SKM-1 treated with dmso at 0.1 percent for 144 hours (cell line): ENCODE data around the gene ARHGAP40.

Experiments used
- DNase-seq: peaks from one replicate; lab custom pipeline; 2025; ENCODE audit not compliant: unreplicated experiment; lab: John Stamatoyannopoulos, UW

Gene ARHGAP40

DNA sequence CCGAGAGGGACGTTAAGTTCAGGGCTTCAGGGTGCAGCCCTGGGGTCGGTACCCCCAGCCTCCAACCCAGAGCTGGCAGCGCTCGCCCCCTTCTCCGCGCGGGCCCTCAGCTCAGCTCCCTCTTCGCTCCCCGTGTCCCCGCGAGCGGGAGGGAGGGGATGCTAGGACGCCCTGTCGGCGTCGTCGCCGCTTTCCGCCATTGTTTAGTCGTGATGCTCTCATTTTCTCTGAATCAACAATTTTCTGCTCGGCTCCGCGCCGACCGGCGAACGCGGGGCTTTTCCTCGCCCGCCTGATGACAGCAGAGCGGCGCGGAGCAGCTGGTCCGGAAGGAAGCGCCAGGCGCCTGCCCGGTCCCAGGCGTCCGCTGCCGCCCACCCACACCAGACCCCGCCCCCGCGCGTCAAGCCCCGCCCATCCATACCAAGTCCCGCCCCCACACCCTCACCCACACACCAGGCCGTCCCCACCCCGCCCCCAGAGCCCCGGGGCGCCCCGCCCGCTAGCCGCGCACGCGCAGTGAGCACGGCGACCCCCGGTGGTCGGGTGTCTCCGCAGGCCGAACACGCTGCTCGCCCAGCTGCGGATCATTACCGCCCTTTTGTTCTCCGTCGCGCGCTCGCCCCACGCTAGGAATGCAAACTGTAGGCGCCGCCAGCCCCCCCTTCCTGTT lies 72.6 kb downstream of the ARHGAP40 start:
- DNase-seq, result no peak

DNA sequence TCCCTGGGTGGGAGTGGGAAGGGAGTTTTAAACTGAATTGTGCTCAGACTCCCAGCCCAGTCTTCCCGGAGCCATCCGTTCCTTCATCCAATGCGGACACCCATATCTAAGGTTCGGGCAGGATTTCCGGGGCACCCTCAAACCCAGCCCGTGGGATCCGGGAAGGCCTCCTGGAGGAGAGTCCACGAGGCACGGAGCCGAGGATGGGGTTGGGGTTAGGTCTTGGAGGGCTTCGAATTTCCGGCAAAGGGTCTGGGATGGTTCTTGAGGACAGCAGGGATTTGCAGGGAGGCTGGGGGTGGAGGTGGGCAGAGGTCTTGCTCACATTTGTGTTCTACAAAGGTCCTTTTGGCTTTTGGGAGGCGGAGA lies 73.1 kb downstream of the ARHGAP40 start:
- no peak for DNase-seq

DNA sequence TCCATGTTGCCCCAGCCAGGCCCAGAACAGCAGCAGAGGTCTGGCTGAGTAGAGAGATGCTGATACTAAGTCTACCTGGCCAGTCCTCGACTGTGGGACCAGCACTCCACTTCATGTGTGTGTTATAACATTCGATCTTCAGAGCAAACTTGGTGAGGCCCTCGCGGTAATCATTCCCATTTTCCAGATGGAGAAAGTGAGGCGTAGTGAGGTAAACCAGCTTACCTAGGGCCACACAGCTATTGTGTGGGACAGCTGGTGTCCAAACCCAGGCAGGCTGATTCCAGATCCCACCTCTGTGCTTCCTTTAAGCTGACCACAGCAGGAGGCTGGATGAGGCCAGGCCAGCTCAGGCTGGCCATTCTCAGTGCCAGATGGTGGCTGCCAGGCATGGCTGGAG lies 75.0 kb downstream of the ARHGAP40 start:
- no peak for DNase-seq

DNA sequence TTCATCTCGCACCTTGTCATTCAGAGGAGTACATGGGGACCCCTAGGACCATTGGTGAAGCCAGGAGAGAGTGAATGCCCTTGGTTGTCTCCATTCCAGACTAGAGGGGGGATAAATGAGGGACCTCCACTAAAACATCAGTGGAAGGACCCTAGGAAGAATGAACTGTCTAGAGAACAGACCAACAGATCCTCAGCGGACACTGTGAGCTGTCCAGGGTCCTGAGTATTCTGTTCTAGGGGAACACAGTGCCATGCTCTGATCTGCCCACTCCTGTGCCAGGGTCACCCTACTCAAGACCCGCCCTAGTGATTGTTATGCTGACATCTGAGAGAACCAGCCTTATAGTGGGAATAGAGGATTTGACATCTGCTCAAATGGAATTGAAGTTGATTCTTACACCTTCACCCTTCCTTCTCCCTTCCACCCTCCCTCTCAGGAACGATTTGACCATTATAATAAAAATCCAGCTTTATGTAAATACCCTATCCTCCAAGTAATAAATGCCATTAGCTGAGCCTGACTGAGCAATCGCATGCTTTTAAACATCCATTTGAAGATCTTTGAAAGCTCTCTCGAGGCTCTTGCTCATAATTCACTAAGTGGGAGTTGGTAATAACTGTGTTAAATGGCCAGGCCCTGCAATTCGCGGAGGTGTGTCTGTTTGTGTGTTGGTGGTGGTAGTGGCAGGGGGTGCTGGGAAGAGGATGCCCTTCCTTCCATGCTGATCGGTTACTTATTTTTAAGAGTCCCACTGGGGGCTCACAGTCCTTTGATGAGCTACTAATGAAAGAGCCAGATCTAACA lies 79.1 kb downstream of the ARHGAP40 start:
- DNase-seq, result no peak

DNA sequence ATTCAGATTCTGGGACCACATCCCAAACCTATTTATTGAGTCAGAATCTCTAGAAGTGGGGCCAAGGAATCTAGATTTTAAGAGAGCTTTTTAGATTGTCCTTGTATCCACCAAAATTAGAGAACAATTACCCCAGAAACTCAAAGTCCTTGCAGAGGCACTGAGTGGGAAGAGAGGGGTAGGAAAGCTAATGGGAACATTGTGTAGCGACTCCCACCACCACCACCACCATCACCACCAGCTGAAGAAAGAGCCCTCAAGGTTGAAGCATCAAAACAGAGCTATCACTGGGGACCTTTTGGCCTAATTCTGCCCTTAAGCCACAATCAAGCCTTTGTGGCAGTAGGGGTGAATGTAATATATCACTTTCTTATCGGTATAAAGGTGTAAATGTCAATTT lies 83.7 kb downstream of the ARHGAP40 start:
- no peak for DNase-seq

DNA sequence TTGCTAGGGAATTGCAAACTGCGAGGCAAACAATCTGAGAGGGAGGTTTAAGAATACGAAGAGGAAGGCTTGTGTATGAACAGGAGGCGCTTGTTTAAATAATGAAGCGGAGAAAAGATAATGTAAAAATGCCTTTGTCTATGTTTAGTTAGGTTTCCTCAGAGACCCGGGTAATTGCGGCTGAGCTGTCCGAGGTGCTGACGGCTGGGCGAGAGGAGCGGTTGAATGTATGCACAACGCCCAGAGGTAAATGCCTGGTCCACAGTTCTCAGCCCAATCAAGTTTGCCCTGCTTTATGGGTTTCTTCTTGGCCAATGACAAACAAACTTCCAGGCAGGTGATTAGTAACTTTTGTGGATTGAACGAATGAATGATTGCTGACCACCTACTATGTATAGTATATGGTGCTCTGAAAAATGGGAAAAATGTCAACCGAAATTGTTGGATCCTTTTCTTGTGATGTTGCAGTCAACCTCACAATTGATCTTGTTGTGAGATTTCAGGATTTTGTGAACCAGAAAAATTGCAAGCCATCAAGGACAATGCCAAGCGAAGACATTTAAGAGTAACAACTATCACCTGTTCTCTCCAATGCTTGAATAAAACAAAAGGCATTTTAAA lies 84.4 kb downstream of the ARHGAP40 start:
- DNase-seq, result peak; percentile 5

DNA sequence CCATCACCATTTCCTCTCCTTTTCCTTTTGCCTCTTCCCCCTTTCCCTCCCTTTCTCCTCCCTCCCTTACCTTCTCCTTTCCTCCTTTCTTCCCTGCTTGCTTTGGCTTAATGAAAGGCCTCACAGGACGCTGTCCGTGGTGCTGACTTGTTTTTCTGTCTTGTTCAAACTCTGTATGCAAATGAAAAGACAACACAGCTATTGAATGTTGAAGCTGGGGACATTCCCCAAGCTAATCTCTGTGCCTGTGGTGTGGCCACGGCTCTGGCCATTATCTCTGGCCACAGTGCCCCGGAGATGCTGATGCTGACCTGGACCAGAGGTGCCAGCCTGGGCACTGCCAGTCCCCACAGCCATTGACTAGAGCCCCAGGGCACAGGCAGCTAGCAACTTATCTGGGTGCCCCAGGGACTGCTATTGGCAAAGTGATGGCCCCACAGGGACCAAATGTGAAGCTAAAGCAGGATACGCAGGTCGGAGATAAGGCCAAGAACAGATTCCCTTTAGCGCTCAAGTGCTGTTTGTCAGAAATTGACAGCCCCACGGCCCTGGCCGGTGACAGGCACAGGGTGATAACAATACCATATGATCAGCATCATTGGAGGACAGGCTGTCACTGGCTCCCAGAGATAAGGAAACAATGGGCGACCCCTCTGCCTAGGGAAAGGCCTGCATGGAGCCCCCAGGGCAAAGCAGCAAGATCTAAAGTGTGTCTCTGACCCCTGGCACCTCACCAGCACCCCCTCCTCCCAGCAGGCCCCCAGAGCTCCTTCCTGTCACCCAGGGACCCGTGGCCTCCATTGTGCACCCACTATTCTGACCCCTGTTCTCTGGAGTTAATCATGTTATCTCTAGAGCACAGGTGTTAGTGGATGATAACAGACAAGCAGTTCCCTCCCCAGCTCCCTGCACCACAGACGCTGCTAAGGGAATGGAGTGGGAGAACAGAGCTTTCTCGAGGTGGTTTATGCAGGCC lies 91.1 kb downstream of the ARHGAP40 start:
- no peak for DNase-seq

DNA sequence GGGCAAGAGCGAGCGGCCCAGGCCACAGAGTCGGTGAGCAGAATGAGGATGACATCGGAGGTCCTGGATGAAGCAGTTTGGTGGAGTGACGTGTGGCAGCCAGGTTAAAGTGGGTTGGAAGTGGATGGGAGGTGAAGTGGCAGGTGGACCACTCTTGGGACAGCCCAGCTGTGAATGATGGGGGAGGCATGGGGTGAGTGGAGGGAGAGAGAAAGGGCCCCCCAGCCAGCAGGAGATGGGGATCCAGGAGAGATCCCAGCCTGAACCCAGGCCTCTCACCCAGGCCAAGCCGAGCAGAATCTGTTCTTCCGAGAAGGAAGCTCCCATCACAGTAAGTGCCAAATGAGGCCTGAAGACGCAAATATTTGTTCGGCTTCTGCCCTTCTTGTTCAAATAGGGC lies 95.7 kb downstream of the ARHGAP40 start:
- no peak for DNase-seq

DNA sequence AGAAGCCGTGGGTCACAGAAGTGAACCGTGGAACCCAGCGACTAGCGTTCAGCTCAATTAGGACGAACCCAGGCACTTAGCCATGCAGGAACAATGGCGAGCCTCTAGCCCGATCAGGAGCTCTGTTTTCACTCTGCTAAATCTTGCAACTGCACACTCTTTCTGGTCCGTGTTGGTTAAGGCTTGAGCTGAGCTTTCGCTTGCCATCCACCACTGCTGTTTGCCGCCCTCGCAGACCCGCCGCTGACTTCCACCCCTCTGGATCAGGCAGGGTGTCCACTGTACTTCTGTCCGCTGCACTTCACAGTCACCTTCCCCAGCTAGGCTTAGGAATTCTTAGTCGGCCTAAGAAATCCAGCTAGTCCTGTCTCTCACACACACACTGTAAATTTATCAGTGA lies 96.9 kb downstream of the ARHGAP40 start:
- DNase-seq, result no peak

DNA sequence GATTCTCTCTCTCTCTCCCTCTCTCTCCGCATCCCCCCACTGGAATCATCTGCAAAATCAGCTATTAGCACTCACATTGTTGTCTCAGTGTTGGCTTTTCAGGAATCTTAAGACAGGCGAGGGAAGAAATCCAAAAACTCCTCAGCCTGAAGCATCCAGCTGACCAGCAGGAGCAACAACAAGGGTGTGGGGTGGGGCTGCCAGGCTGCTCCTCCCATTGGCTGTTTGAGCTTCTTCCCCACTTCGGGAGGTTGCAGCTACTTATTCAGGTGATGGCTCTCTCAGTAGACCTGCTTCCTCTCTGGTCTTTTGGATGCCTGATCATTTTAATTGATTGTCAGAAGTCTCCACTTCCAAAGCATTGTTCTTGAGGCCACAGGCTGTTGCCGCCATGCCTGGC lies 98.5 kb downstream of the ARHGAP40 start:
- DNase-seq, result no peak
